ENCODE measurements around the gene CDH8. TPM values are rescaled to one million over a fixed set of nuclear protein-coding genes. Genes with fewer than 3 reads are reported as not detected.

Gene CDH8
- total RNA-seq, 1 experiment from 2014 or later, result 0.05 TPM

DNA sequence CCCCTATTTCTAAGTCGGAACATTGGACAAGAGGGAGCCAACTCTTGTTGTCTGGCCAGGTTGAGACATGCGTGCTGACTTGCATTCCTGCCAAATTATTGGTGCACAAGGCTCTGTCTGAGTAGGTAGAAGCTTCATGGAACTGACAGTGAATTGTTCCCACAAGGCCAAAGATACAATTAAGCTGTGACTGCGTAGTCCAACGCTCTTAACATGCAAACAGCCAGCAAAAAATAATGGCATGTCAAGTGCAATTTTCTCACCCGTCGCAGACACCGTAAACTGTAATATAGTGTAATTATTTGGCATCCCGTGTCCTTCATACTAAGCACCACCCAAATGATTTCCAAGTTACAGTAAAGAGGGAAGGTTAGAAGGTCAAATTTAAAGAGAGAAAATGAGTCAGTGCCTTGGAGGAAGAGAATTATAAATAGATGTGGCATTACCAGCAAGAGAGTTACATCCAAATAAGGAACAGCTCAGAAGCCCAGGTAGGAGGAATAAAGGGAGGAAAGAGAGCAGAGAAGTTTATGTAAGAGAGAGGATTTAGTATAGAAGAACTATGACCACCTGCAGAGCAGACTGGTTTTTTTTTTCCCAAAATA is 21.8 kb downstream of the CDH8 start:
- no peaks in the 10 kb centered on the region for H3K4me1 ChIP-seq (replicated peaks)
- H3K9me3 ChIP-seq (replicated peaks), result 0 out of 2 replicates have a peak, but pooled peaks cover 3% of the 10 kb centered on the region
- no peak overlapping the region for H3K4me3 ChIP-seq
- no peak for DNase-seq (ENCODE audit: low read depth in 1 of 2, low spot score in 2 of 2)
- H3K36me3 ChIP-seq, result no peaks in the 10 kb centered on the region
- no peaks in the 10 kb centered on the region for H3K27me3 ChIP-seq (replicated peaks)
- H3K27ac ChIP-seq, result no peak overlapping the region

DNA sequence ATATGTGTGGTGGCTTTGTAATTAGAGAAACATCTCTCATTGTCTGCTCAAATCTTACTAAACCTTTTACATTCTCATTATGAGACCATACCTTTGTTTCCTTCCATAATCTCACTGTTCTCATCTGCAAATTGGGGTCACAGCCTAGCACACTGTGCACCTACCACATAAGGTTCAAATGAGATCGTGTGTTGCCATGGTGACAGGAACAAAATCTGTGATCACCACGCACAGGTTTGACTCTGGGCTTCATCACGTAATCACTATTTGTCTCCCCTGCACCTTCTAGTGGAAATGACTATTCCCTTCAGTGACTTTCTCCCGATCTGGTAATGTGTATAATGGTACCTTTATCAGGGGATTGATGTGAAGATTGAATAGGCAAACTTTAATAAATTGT is 26.1 kb downstream of the CDH8 start:
- Histone ChIP-seq H3K4me1 (replicated peaks) (no peaks in the 10 kb centered on the region), H3K9me3 (replicated peaks) (no peaks in the 10 kb centered on the region), H3K36me3 (no peaks in the 10 kb centered on the region), H3K4me3 (no peak overlapping the region), H3K27ac (no peak overlapping the region), H3K27me3 (replicated peaks) (no peaks in the 10 kb centered on the region)
- no peak for DNase-seq (ENCODE audit: low read depth in 1 of 2, low spot score in 2 of 2)

DNA sequence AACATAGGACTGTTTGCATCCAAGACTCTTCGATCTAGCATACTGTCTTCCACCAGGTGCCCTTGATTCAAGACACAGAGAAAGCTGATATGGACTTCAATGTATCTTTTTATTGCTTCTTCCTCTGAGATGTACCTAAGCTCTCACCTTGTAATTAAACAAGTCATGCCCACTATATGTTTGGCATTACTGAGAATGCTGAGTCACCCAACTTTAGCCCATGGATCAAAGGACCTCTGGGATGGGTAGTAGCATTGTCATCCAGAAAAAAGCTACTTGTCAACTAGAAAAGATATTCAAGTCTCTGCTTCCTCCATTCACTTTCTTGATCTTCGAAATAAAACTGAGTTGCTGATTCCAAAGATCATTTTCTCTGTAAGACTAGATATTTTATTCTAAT is 37.8 kb downstream of the CDH8 start:
- H3K27me3 ChIP-seq (replicated peaks), result no peaks in the 10 kb centered on the region
- H3K4me1 ChIP-seq (replicated peaks), result no peaks in the 10 kb centered on the region
- no peak for DNase-seq (ENCODE audit: low read depth in 1 of 2, low spot score in 2 of 2)
- no peaks in the 10 kb centered on the region for H3K36me3 ChIP-seq
- H3K4me3 ChIP-seq, result no peak overlapping the region
- H3K9me3 ChIP-seq (replicated peaks), result no peaks in the 10 kb centered on the region
- no peak overlapping the region for H3K27ac ChIP-seq

DNA sequence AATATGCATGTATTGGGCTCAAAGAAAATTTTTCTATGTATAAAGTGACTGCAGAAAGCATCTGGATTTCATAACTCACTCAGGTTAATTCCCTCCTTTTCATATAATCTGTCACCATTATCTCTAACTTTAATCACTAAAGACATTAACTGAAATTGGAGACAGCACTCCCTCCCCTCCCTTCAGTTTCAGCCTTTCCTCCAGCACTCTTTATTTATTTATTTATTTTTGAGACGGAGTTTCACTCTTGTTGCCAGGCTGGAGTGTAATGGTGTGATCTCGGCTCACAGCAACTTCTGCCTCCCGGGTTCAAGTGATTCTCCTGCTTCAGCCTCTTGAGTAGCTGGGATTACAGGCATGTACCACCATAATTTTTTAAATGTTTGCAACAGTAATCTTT is 43.1 kb downstream of the CDH8 start:
- 0 out of 2 replicates have a peak, but pooled peaks cover 3% of the 10 kb centered on the region for H3K9me3 ChIP-seq (replicated peaks)

DNA sequence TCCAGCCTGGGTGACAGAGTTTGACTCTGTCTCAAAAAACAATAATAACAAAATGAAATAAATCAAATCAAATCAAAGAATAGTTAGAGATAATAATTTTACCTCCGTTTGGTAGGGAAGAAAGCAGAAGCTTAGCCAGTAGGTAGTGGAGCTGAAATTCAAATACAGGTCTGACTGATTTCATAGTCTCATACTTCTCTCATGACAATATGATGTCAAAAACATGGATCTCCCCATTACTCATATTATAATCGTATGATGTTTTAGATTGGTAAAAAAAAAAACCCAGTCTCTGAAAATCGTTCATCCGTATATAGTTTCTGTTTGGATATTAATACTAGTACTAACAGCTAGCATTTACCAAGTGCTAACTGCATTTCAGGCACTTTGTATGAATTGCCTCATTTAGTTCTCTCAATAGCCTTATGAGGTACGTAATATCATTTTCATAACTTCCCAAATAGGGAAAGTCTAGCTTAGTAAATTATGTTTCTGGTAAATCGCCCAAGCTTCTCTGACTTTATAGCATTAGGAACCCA is 48.7 kb downstream of the CDH8 start:
- DNase-seq (ENCODE audit: low read depth in 1 of 2, low spot score in 2 of 2), result no peak
- 0 out of 2 replicates have a peak, but pooled peaks cover 3% of the 10 kb centered on the region for H3K9me3 ChIP-seq (replicated peaks)
- no peaks in the 10 kb centered on the region for H3K27me3 ChIP-seq (replicated peaks)
- H3K4me3 ChIP-seq, result no peak overlapping the region
- no peaks in the 10 kb centered on the region for H3K36me3 ChIP-seq
- H3K4me1 ChIP-seq (replicated peaks), result no peaks in the 10 kb centered on the region
- H3K27ac ChIP-seq, result no peak overlapping the region

More for the DNA sequence above, 43.1 kb downstream of the CDH8 start:
- Histone ChIP-seq H3K27ac (no peak overlapping the region), H3K36me3 (no peaks in the 10 kb centered on the region), H3K4me3 (no peak overlapping the region), H3K4me1 (replicated peaks) (no peaks in the 10 kb centered on the region), H3K27me3 (replicated peaks) (no peaks in the 10 kb centered on the region)
- no peak for DNase-seq (ENCODE audit: low read depth in 1 of 2, low spot score in 2 of 2)

DNA sequence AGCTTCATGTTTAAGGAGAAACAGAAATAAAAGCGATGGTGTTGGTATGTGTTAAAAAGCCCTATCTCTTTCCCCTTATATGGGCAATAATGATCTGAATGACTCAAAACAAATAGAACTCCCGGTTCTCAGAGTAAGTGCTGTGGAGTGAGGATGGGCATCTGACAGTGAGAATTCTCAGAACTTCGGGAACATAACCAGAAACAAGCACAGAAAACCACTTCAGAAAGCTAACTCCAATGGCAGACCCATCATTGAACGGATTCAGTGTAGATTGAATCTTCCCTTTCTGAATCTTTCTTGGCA is 67.2 kb downstream of the CDH8 start:
- no peaks in the 10 kb centered on the region for H3K36me3 ChIP-seq
- no peak overlapping the region for H3K4me3 ChIP-seq
- no peaks in the 10 kb centered on the region for H3K4me1 ChIP-seq (replicated peaks)
- DNase-seq (ENCODE audit: low read depth in 1 of 2, low spot score in 2 of 2), result no peak
- 0 out of 2 replicates have a peak, but pooled peaks cover 12% of the 10 kb centered on the region for H3K9me3 ChIP-seq (replicated peaks)
- H3K27me3 ChIP-seq (replicated peaks), result no peaks in the 10 kb centered on the region
- H3K27ac ChIP-seq, result no peak overlapping the region

DNA sequence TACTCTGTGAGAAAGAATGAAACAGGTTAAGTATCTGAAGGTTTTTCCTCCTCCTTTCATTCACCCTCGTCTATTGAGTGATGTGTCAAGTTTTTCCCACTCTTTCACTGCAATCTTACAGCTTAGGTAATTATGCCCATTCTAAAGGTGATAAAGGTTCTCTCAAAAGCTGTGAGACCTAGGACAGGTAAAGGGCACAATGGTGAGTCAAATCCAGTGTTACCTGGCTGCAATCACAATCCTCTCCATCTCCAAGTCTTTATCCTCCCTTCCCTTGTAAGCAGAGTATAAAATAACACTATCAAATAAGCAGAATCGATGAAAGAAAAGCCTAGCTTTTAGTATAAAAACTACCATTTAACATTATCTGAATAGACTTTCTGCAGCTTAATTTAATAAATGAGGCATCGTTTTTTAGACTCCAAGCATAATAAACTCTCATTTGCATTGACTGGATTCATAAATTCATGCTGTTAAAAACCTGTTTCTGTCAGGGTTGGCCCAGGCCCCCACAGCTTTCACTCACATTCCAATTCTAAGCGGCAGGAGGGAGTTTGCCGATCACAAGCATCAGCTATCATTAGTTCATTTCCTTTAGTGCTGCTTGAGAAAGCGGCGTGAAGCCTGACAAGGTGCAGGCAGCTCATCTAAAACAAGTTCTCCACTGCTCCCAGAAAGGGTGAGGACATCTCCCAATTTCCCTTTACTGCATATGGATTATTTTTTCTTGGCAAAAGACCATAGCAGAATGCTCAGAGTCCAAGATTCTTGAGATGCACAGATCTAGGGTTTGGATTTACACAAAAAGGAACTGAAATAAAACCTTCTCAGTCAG is 67.8 kb downstream of the CDH8 start:
- Histone ChIP-seq H3K9me3 (replicated peaks) (0 out of 2 replicates have a peak, but pooled peaks cover 9% of the 10 kb centered on the region), H3K27me3 (replicated peaks) (no peaks in the 10 kb centered on the region), H3K4me1 (replicated peaks) (no peaks in the 10 kb centered on the region), H3K4me3 (no peak overlapping the region), H3K27ac (no peak overlapping the region), H3K36me3 (no peaks in the 10 kb centered on the region)
- DNase-seq (ENCODE audit: low read depth in 1 of 2, low spot score in 2 of 2), result no peak

DNA sequence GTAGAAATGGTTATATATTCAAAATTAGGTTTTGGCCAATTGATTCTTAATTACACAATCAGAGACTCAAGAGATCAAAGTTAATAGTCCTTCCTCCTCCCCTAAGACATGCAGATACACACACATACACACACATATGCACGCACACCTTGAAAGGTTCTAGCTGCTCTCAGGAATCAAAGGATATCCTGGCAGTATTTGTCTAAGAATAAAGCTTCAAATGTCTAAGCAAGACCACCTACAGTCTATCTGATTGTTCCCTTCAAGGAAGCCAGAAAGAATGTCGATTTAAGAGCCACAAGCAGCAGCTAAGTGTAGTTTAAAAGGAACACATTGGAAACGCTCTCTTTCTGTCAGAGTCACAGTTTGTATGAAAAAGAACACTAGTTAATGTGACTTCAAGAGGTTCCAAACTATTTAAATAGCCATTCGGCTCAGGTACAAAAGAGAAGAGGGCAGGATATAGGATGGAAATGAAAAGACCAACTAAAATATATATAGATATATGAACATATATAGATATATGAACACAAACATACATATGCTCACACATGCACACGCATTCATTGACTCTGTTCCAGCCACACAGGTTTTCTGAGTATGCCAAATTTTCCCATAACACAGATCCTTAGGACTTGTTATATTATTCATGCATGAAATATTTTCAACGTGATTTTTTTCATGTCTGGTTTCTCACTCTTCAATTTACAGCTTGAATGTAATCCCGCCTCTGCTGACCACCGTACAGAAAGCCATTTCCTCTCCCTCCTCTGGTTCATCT is 79.0 kb downstream of the CDH8 start:
- Histone ChIP-seq H3K4me1 (replicated peaks) (no peaks in the 10 kb centered on the region), H3K27me3 (replicated peaks) (no peaks in the 10 kb centered on the region), H3K9me3 (replicated peaks) (no peaks in the 10 kb centered on the region), H3K36me3 (no peaks in the 10 kb centered on the region), H3K4me3 (no peak overlapping the region), H3K27ac (no peak overlapping the region)
- DNase-seq (ENCODE audit: low read depth in 1 of 2, low spot score in 2 of 2), result no peak

DNA sequence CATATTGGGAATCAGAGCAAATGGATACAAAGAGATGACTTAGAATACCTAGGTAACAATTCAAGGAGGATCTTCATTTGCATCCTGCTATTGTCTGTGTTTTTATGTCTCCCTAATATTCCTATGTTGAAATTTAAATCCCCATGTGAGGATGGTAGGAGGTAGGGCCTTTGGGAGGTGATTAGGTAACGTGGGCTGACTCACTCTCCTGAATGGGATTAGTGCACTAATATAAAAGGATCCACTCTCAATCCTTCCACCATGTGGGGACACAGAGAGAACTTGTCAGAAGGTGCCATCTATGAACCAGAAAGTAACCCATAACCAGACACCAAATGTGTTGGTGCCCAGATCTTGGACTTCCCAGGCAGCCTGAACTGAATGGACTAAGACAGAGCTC is 83.4 kb downstream of the CDH8 start:
- H3K27ac ChIP-seq, result no peak overlapping the region
- H3K27me3 ChIP-seq (replicated peaks), result no peaks in the 10 kb centered on the region
- no peak for DNase-seq (ENCODE audit: low read depth in 1 of 2, low spot score in 2 of 2)
- no peak overlapping the region for H3K4me3 ChIP-seq
- H3K9me3 ChIP-seq (replicated peaks), result 0 out of 2 replicates have a peak, but pooled peaks cover 3% of the 10 kb centered on the region
- no peaks in the 10 kb centered on the region for H3K36me3 ChIP-seq
- H3K4me1 ChIP-seq (replicated peaks), result no peaks in the 10 kb centered on the region

DNA sequence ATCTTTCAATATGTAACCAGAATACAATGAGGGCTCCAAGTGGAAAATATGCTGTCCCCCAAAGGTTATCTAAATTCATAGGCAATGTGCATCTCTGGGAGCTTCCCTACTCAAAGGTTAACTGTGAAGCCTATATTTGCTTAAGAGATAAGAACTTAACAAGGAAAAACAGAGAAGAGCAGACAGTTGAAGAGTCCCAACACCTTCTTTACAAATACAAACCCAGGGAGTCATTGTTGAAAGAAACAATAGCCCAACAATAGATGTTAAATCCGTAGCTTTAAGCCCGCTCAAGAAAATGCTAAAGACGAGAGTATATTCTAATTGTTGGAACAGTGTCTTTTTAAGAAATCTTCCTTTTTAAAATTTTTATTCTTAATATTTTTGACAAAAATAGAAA is 87.8 kb downstream of the CDH8 start:
- no peaks in the 10 kb centered on the region for H3K4me1 ChIP-seq (replicated peaks)
- H3K36me3 ChIP-seq, result no peaks in the 10 kb centered on the region

DNA sequence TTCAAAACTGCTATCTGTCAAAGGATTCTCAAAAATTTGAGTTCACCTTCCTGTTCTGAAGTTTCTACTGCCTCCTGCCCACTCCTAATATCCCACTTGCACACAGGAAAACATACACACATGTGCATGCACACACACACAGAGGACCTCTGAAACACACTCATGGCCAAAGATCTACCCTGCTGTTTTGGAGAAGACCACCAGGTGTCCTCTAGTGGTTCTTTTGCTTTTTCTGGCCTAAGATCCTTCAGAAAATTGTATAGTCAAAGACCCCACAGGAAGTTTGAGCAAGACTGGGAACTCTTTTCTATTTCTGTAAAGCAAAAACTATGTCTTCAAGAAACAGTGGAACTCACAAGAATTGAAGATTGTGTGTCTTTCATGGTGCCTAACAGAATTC is 90.2 kb downstream of the CDH8 start:
- Histone ChIP-seq H3K36me3 (no peaks in the 10 kb centered on the region), H3K27me3 (replicated peaks) (no peaks in the 10 kb centered on the region), H3K27ac (no peak overlapping the region), H3K9me3 (replicated peaks) (peaks cover 6% of the 10 kb centered on the region), H3K4me3 (no peak overlapping the region), H3K4me1 (replicated peaks) (no peaks in the 10 kb centered on the region)
- no peak for DNase-seq (ENCODE audit: low read depth in 1 of 2, low spot score in 2 of 2)

More for the DNA sequence above, 87.8 kb downstream of the CDH8 start:
- H3K4me3 ChIP-seq, result no peak overlapping the region
- H3K9me3 ChIP-seq (replicated peaks), result peaks cover 3% of the 10 kb centered on the region; the same call in 1 of the 2 replicates
- no peak for DNase-seq (ENCODE audit: low read depth in 1 of 2, low spot score in 2 of 2)
- no peak overlapping the region for H3K27ac ChIP-seq
- no peaks in the 10 kb centered on the region for H3K27me3 ChIP-seq (replicated peaks)

DNA sequence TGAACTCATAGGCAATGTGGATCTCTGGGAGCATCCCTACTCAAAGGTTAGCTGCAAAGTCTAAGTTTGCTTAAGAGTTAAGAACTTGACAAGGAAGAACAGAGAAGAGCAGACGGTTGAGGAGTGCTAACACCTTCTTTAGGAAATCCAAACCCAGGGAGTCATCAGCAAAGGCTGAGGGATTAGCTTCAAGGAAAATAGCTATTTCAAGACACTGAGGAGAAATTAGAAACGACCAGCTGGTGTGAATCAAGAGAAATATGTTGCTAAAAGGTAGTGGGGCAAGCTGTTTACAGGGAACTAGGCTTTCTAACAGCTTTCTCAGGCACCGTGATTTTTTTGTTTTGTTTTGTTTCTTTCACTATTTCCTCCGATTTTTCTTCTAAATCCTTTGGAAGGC is 90.7 kb downstream of the CDH8 start:
- H3K4me1 ChIP-seq (replicated peaks), result no peaks in the 10 kb centered on the region
- peaks cover 6% of the 10 kb centered on the region for H3K9me3 ChIP-seq (replicated peaks)
- H3K36me3 ChIP-seq, result no peaks in the 10 kb centered on the region
- no peak for DNase-seq (ENCODE audit: low read depth in 1 of 2, low spot score in 2 of 2)
- no peak overlapping the region for H3K27ac ChIP-seq
- no peak overlapping the region for H3K4me3 ChIP-seq
- H3K27me3 ChIP-seq (replicated peaks), result no peaks in the 10 kb centered on the region

DNA sequence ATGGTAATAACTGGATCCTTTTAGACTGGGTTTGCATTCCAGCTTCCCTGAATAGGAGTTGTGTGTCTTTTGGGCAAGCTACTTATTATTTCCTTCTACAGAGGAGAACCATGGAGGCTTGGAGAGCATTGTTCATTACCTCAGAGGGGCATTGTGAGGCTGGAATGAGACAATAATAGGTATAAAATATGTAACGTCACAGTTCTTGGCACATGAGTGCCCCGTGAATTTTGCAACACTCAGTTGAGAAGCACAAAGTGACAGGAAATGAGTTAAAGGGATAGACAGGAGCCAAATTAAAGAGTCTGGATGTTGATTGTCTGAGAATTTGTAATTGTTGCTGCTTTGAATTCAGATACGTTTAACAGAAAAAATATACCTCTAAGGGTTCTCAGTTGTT is 92.2 kb downstream of the CDH8 start:
- Histone ChIP-seq H3K27ac (no peak overlapping the region), H3K4me3 (no peak overlapping the region), H3K27me3 (replicated peaks) (no peaks in the 10 kb centered on the region), H3K9me3 (replicated peaks) (peaks cover 6% of the 10 kb centered on the region), H3K4me1 (replicated peaks) (no peaks in the 10 kb centered on the region), H3K36me3 (no peaks in the 10 kb centered on the region)
- no peak for DNase-seq (ENCODE audit: low read depth in 1 of 2, low spot score in 2 of 2)

DNA sequence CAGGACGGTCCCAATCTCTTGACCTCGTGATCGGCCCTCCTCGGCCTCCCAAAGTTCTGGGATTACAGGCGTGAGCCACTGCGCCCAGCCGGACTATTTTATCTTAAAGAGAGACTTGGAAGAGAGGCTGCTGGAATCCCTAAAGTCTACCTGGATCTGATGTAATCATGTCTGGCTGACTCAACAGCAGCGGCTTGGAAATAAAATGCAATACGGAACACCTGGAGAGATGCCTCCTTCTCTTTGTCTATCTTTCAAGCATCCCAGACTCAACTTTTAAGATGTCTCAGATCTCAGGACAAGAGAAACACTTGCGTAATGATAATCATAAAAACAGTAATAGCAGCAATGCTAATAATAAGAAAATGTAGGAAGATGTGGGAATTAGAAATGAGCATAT is 95.6 kb downstream of the CDH8 start:
- H3K36me3 ChIP-seq, result no peaks in the 10 kb centered on the region
- DNase-seq (ENCODE audit: low read depth in 1 of 2, low spot score in 2 of 2), result no peak
- no peaks in the 10 kb centered on the region for H3K4me1 ChIP-seq (replicated peaks)
- peaks cover 4% of the 10 kb centered on the region; the same call in 1 of the 2 replicates for H3K9me3 ChIP-seq (replicated peaks)
- H3K27ac ChIP-seq, result no peak overlapping the region
- no peak overlapping the region for H3K4me3 ChIP-seq
- H3K27me3 ChIP-seq (replicated peaks), result no peaks in the 10 kb centered on the region
